ENCODE measurements around the gene JPH2. TPM values are rescaled to one million over a fixed set of nuclear protein-coding genes. Genes with fewer than 3 reads are reported as not detected.

The JPH2 gene
- total RNA-seq, 1 experiment from 2014 or later = 14.7 TPM

- intact Hi-C loops (cut with micrococcal nuclease) = no loop called here
- no peaks in the 10 kb centered on the region for H3K27me3 Mint-ChIP-seq (ENCODE audit: insufficient read depth, unreplicated experiment)
- no peaks in the 10 kb centered on the region for H3K4me1 Mint-ChIP-seq (ENCODE audit: insufficient read depth, unreplicated experiment)
- no peak for DNase-seq (ENCODE audit: unreplicated experiment)
- no peak for TF ChIP-seq CTCF (IDR thresholded peaks at IDR 0.05; ENCODE audit: unreplicated experiment)
- H3K27ac Mint-ChIP-seq (ENCODE audit: low read depth, unreplicated experiment) = no peak overlapping the region
- H3K36me3 Mint-ChIP-seq (ENCODE audit: insufficient read depth, unreplicated experiment) = no peaks in the 10 kb centered on the region
- H3K9me3 Mint-ChIP-seq (ENCODE audit: unreplicated experiment) = no peaks in the 10 kb centered on the region
- no TSS peak for BruUV-seq (replicated peaks)
- ChIA-PET CTCF (interaction anchor here (0.7 to 2.3 kb wide), 8 partner anchors 10 to 238 kb away, joined by 3 to 16 read pairs (median 4); partner anchors contain the start of gene FITM2), POLR2A (no interaction called here)
- no peak overlapping the region for H3K4me3 Mint-ChIP-seq (ENCODE audit: unreplicated experiment)
Measured at GRCh38 chr20:44228465-44229258, 41.7 kb upstream of the JPH2 start.

DNA sequence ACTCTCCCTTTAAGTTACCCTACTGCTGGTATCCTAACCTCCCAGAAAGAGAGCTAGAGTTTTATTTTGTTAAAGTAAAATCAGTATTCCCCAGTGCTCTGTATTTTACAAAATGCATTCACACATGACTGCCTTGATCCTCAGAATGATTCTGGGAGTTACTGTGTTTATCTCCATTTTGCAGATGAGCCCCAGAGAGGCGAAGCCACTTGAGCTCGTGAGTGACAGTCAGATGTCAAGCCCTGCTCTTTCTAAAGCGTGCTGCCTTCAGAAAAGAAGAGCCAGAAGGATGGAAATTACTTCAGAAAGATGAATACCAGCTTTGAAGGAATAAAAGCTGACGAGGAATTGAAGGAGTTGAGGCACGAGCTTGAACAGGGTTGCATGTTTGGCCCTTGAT, 37.6 kb upstream of the JPH2 start:
- CTCF ChIA-PET = interaction anchor here (0.6 to 5.3 kb wide), 7 partner anchors 9 to 459 kb away, joined by 3 to 44 read pairs (median 13); partner anchors contain the start of gene FITM2
- no peak for DNase-seq (ENCODE audit: unreplicated experiment)
- Mint-ChIP-seq H3K9me3 (ENCODE audit: unreplicated experiment) (no peaks in the 10 kb centered on the region), H3K27me3 (ENCODE audit: insufficient read depth, unreplicated experiment) (no peaks in the 10 kb centered on the region), H3K4me3 (ENCODE audit: unreplicated experiment) (no peak overlapping the region), H3K36me3 (ENCODE audit: insufficient read depth, unreplicated experiment) (no peaks in the 10 kb centered on the region), H3K4me1 (ENCODE audit: insufficient read depth, unreplicated experiment) (no peaks in the 10 kb centered on the region), H3K27ac (ENCODE audit: low read depth, unreplicated experiment) (no peak overlapping the region)
- POLR2A ChIA-PET = interaction anchor here (0.6 to 1.2 kb wide), 3 partner anchors 8 to 241 kb away, joined by 3 to 4 read pairs (median 3); no protein-coding TSS in a partner anchor
- BruUV-seq (replicated peaks) = no TSS peak
- no peak for TF ChIP-seq CTCF (IDR thresholded peaks at IDR 0.05; ENCODE audit: unreplicated experiment)
- intact Hi-C loops (cut with micrococcal nuclease) = no loop called here

DNA sequence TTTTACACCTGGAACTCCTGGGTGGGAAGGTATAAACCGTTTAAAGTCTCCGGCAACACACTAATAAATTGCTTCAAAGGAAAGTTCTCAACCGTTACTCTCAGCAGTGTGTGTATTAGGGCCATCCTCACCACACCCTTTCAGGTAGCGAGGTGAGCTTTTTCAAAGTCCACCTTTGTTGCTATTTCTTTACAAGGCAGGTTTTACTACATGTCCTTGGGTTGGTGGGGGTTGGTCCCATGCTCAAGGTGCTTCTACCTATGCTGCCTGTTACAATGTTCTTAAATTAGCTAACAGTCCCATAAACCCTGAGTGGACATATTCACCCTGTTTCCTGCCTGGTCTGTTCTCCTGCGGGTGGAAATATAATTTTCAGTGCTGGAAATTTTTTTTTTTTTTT, 36.7 kb upstream of the JPH2 start:
- BruUV-seq (replicated peaks) = no TSS peak
- H3K36me3 Mint-ChIP-seq (ENCODE audit: insufficient read depth, unreplicated experiment) = no peaks in the 10 kb centered on the region

More for the DNA sequence above, 36.7 kb upstream of the JPH2 start:
- no peak overlapping the region for H3K4me3 Mint-ChIP-seq (ENCODE audit: unreplicated experiment)
- H3K9me3 Mint-ChIP-seq (ENCODE audit: unreplicated experiment) = no peaks in the 10 kb centered on the region
- H3K27ac Mint-ChIP-seq (ENCODE audit: low read depth, unreplicated experiment) = no peak overlapping the region
- POLR2A ChIA-PET = no interaction called here
- H3K4me1 Mint-ChIP-seq (ENCODE audit: insufficient read depth, unreplicated experiment) = no peaks in the 10 kb centered on the region
- no peaks in the 10 kb centered on the region for H3K27me3 Mint-ChIP-seq (ENCODE audit: insufficient read depth, unreplicated experiment)
- no peak for DNase-seq (ENCODE audit: unreplicated experiment)
- no peak for TF ChIP-seq CTCF (IDR thresholded peaks at IDR 0.05; ENCODE audit: unreplicated experiment)
- intact Hi-C loops (cut with micrococcal nuclease) = no loop called here
- CTCF ChIA-PET = interaction anchor here (0.6 to 5.3 kb wide), 7 partner anchors 10 to 1038 kb away, joined by 3 to 44 read pairs (median 3); partner anchors contain the start of gene FITM2
